Lung (tissue), 12 donors: ENCODE measurements around the gene PRKN. TPM values are rescaled to one million over a fixed set of nuclear protein-coding genes. Genes with fewer than 3 reads are reported as not detected.
A peak's percentile ranks its signal among the peaks of the same experiment; 100 is the strongest.

Experiments
- ATAC-seq: fragments of 200-7000 bp; cut with Tn5 transposase; one replicate; pipeline ENCODE4 v1.9.1; 2020; ENCODE audit warnings: moderate number of reproducible peaks; ENCODE audit not compliant: insufficient read depth, low FRiP score
- DNase-seq, 3 donors: peaks; one replicate each; pipeline ENCODE4 v3.0.0-alpha.2; 2013 to 2017
- H3K27ac ChIP-seq, 2 donors: one replicate each; pipeline ENCODE4 v1.5.1; 2013; ENCODE audit warnings: mild to moderate bottlenecking in 2 of 2, moderate library complexity in 2 of 2, control low read depth in 1 of 2, inconsistent platforms in 1 of 2, low read depth in 1 of 2, low read length in 1 of 2
- H3K27me3 ChIP-seq, 3 donors: one replicate each; pipeline ENCODE4 v1.5.1; 2013; ENCODE audit warnings: low read length in 2 of 3; ENCODE audit not compliant: control insufficient read depth in 3 of 3, insufficient read depth in 3 of 3
- H3K36me3 ChIP-seq, 4 donors: one replicate each; pipeline ENCODE4 v1.5.1; 2013; ENCODE audit warnings: low read length in 4 of 4, mild to moderate bottlenecking in 1 of 4, moderate library complexity in 1 of 4; ENCODE audit not compliant: control insufficient read depth in 4 of 4, insufficient read depth in 4 of 4
- H3K4me1 ChIP-seq, 5 donors: one replicate each; pipeline ENCODE4 v1.5.1; 2013; ENCODE audit warnings: low read length in 5 of 5, mild to moderate bottlenecking in 2 of 5, moderate library complexity in 1 of 5; ENCODE audit not compliant: control insufficient read depth in 5 of 5, insufficient read depth in 5 of 5
- H3K4me3 ChIP-seq: one replicate; pipeline ENCODE4 v1.5.1; 2013; ENCODE audit warnings: mild to moderate bottlenecking, control low read depth, moderate library complexity
- H3K9ac ChIP-seq, 2 donors: one replicate each; pipeline ENCODE4 v1.5.1; 2013; ENCODE audit warnings: low read length in 2 of 2, control low read depth in 1 of 2; ENCODE audit not compliant: insufficient read depth in 1 of 2
- H3K9me3 ChIP-seq, 4 donors: one replicate each; pipeline ENCODE4 v1.5.1; 2013; ENCODE audit warnings: low read length in 3 of 4, mild to moderate bottlenecking in 1 of 4, moderate library complexity in 1 of 4; ENCODE audit not compliant: control insufficient read depth in 4 of 4, insufficient read depth in 3 of 4
- CTCF ChIP-seq: IDR thresholded peaks from 2 replicates; pipeline ENCODE4 v1.5.1; 2012; ENCODE audit warnings: mild to moderate bottlenecking; ENCODE audit errors: control extremely low read depth, extremely low read depth
- WGBS, 2 donors: extraction: QIAGEN DNeasy Blood & Tissue Kit; methylation state at CpG; one replicate each; pipeline ENCODE4 v1.1.7; 2013; 5-methylcytosine and 5-hydroxymethylcytosine counted together
- polyA plus RNA-seq, 2 donors: library from polyadenylated mRNA; stranded (reverse); fragments of 200-250 nt; gene quantifications; one replicate each; pipeline ENCODE4 v1.2.1, GENCODE V29; 2013
- total RNA-seq, 2 donors: library from RNA; depleted of rRNA in 1 of 2; stranded (reverse); fragments of >200 nt in 1 of 2; gene quantifications; one replicate each; pipeline ENCODE4 v1.2.1, GENCODE V29; 2014 to 2021
- donor health status: control.
- donor health status: control.
- donor health status: Bipolar disorder and iron deficiency.
- donor health status: healthy.
- donor health status: DM: yes; HTN: yes; CAD: no.

Gene PRKN
- total and polyA plus RNA-seq, 4 donors, result 0.27 to 11.2 (median 3.1) TPM

- H3K4me1 ChIP-seq, result no peaks in the 10 kb centered on the region
- no peak overlapping the region for H3K4me3 ChIP-seq
- 96 to 100% methylated on average over 1 of the region's 1 CpG for WGBS, 2 donors
- no peaks in the 10 kb centered on the region for H3K36me3 ChIP-seq
- H3K27ac ChIP-seq, result no peak overlapping the region
- no peaks in the 10 kb centered on the region for H3K27me3 ChIP-seq
- TF ChIP-seq CTCF, result no peak
- DNase-seq (no peak), ATAC-seq (no peak)
- H3K9me3 ChIP-seq, result no peaks in the 10 kb centered on the region
- H3K9ac ChIP-seq, result no peak overlapping the region
Measured at GRCh38 chr6:162173466-162173865, 554.1 kb downstream of the PRKN start.

- no peak for TF ChIP-seq CTCF
- WGBS, 2 donors, result 89 to 92% methylated on average over 9 of the region's 9 CpGs
- H3K4me3 ChIP-seq, result no peak overlapping the region
- H3K27me3 ChIP-seq, result no peaks in the 10 kb centered on the region
- H3K4me1 ChIP-seq, result no peaks in the 10 kb centered on the region
- DNase-seq (no peak), ATAC-seq (no peak)
- H3K9me3 ChIP-seq, result peaks cover 0 to 3% (median 0%) of the 10 kb centered on the region in 4 donors
- no peak overlapping the region for H3K27ac ChIP-seq
- no peak overlapping the region for H3K9ac ChIP-seq
- no peaks in the 10 kb centered on the region for H3K36me3 ChIP-seq
Measured at GRCh38 chr6:162165479-162165878, 562.1 kb downstream of the PRKN start.

GRCh38 chr6:162157167-162157870 is 570.2 kb downstream of the PRKN start:
- no peak overlapping the region for H3K9ac ChIP-seq
- DNase-seq (peak; percentile 16 to 82 (median 77)), ATAC-seq (no peak)
- H3K27ac ChIP-seq, result no peak overlapping the region
- peaks cover 0 to 11% (median 0%) of the 10 kb centered on the region in 4 donors for H3K9me3 ChIP-seq
- TF ChIP-seq CTCF, result no peak
- H3K36me3 ChIP-seq, result no peaks in the 10 kb centered on the region
- WGBS, 2 donors, result 37 to 38% methylated on average over 3 of the region's 3 CpGs
- no peak overlapping the region for H3K4me3 ChIP-seq
- peaks cover 0 to 10% (median 0%) of the 10 kb centered on the region in 5 donors for H3K4me1 ChIP-seq
- no peaks in the 10 kb centered on the region for H3K27me3 ChIP-seq
